NCI-H2081 treated with DMSO at 0.1 percent for 48 hours (cell line): ENCODE results near the gene ULK1.

Experiments used
- DNase-seq: peaks from one replicate; lab custom pipeline; 2025; lab: John Stamatoyannopoulos, UW

Gene ULK1

GRCh38 chr12:131894313-131894860 is at the start of gene ULK1:
ULK1 (plus strand) TSS chr12:131894622; CDS start chr12:131895002, 380 bp downstream.
- DNase-seq = peak; percentile 79

DNA sequence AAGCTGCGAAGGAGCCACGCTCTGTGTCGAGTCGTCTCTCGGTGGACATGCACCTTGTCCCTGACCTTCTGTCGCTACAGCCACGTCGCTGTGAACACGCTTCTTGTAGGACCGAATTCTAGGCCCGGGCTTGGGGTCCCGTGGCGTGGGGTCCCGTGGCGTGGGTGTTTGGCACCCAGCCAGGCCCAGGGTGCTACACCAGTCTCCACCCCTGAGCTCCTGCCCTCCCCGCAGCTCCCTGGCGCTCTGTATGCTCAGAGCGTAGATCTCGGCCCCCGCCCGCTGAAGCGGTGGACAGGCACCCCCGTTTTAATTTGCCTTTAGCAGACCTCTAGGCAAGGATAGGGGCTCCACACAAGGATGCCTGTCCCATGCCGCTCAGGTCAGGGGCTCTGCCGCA is 49.8 kb upstream of the ULK1 start:
- no peak for DNase-seq

DNA sequence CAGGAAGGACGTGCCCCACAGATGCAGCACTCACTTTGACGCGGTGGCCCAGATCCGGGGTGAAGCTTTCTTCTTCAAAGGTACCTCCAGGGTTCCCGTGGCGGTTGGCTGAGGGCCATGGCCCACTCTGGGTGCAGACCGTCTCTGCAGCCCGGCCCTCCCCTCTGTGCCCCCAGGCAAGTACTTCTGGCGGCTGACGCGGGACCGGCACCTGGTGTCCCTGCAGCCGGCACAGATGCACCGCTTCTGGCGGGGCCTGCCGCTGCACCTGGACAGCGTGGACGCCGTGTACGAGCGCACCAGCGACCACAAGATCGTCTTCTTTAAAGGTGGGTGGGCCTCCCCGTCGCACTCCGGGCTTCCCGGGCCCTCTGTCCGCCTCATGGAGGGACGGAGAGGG is 49.3 kb upstream of the ULK1 start:
- DNase-seq = no peak

GRCh38 chr12:131847456-131847855 is 47.0 kb upstream of the ULK1 start:
- no peak for DNase-seq

- no peak for DNase-seq
Measured at GRCh38 chr12:131848753-131849152, 45.7 kb upstream of the ULK1 start.

GRCh38 chr12:131849700-131850553 is 44.5 kb upstream of the ULK1 start:
- DNase-seq = no peak

- no peak for DNase-seq
Measured at GRCh38 chr12:131850856-131851559, 43.4 kb upstream of the ULK1 start.

DNA sequence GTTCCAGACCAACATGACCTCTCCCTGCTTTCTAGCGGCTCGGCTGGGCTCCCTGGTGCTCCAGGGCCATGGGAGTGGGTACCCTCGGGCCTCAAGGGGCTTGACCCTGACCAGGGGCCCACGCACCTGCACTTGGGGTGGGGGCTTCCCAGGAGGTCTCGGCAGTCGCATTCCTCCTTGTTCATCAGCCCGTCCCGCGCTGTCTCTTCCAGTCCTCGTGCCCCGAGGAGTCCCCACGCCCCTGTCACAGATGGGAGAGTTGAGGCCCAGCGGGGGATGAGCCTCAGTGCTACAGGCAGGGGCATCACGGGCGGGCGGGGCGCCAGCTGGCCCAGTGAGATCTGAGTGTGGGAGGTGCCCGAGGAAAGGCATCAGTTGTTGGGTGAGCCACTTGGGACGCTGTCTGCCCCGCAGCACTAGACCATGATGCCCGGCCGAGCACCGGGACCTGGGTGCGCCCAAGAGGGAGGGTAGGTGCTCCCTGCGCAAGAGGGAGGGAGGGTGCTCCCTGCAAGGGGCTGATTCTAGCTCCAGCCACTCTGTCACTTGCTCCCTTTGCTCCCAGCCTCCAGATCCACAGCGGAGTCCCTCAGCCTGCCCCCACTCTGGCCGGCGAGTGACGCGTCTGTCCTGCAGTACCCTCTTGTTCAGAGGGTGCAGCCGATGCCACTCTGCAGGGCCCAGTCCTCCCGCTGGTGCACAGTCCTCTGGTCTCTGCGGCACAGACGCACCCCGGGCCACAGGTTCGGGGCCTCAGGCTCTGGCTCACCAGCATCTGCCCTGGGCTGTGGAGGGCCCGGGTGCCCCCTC is 42.5 kb upstream of the ULK1 start:
- DNase-seq = no peak

DNA sequence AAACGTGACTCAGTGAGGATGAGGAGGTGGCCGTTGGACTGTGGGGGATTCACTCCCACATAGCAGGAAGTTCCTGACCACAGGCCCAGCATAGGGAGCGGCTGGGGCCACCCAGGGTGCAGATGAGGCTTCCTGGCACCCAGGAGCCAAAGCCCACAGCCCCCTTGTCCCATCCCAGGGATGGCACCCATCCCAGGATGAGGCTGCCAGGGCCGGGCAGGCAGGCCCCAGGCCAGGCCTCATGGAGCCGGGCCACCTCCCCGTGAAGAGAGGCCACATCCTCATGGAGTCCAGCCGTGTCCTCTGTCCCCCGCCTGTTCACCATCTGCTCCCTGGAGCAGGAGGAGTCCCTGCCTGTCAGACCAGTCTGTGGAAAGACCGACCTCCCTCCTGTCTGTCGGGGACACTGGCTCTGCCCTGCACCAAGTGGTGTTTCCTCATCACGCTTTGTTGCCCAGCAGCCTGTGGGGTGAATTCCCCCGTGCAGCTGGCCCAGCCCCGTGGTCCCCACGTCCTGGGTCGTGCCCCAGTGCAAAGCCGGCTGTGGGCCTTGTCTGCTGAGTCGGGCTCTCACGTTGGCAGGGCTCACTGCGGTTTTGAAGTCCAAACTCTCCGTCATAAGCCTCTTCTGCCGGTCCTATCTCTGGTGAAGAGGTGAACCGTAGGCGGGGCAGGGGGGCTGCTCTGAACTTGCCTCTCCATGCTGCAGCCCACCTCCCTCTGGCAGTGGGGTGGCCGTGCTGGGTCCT is 41.7 kb upstream of the ULK1 start:
- DNase-seq = no peak

GRCh38 chr12:131853832-131854797 is 40.3 kb upstream of the ULK1 start:
- DNase-seq = no peak

DNA sequence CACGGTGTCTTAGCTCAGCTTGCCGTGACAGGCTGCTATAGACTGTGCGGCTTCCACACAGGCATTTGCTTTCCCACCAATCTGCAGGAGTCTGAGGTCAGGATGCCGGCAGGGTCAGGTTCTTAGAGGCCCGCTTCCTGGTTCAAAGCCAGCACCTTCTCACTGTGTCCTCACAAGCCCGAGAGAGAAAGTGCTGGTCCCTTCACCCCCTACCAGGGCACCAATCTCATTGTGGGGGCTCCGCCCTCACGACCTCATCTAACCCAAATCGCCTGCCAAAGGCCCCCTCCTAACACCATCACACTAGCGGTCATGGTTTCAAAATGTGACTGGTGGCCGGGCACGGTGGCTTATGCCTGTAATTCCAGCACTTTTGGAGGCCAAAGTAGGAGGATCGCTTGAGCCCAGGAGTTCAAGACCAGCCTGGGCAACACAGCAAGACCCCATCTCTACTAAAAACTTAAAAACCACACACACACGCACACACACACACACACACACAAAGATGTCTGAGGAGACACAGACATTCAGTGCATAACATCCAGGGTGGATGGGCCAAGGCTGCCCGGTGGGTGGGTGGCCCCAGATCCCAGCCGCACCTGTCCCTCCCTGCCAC is 39.5 kb upstream of the ULK1 start:
- no peak for DNase-seq

- no peak for DNase-seq
Measured at GRCh38 chr12:131855521-131856142, 38.8 kb upstream of the ULK1 start.

- DNase-seq = no peak
Measured at GRCh38 chr12:131856366-131857097, 37.9 kb upstream of the ULK1 start.

DNA sequence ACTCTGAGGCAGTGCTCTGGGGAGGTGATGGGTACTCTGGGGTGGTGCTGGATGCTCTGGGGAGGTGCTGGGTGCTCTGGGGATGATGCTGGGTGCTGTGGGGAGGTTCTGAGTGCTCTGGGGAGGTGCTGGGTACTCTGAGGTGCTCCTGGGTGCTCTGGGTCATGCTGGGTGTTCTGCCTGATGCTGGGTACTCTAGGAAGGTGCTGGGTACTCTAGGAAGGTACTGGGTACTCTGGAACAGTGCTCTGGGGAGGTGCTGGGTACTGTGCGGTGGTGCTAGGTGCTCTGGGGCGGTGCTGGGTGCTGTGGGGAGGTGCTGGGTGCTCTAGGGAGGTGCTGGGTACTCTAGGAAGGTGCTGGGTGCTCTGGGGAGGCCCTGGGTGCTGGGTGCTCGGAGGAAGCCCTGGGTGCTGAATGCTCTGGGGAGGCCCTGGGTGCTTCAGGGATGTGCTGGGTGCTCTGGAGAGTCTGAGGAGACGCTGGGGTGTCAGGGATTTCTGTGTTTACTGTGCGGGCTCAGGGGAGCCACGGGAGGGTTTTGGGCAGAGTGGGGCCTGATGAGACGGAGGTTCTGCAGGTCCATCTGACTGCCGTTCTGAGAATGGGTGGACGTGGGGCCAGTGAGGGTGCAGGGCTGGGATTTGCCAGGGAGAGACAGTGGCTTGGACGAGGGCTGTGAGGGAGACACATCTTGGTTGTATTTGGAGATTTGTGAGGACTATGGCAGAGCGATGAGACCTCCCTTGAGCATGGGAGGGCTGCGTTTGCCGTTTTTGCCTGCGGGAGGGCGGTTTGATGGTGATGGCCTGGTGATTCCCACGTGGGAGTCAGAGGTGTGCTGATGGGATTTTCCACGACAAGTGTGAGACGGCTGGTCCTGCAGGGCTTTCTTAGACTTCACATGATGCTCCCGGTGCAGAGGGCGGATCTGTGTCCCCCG is 36.2 kb upstream of the ULK1 start:
- no peak for DNase-seq

- no peak for DNase-seq
Measured at GRCh38 chr12:131860472-131861260, 33.8 kb upstream of the ULK1 start.

DNA sequence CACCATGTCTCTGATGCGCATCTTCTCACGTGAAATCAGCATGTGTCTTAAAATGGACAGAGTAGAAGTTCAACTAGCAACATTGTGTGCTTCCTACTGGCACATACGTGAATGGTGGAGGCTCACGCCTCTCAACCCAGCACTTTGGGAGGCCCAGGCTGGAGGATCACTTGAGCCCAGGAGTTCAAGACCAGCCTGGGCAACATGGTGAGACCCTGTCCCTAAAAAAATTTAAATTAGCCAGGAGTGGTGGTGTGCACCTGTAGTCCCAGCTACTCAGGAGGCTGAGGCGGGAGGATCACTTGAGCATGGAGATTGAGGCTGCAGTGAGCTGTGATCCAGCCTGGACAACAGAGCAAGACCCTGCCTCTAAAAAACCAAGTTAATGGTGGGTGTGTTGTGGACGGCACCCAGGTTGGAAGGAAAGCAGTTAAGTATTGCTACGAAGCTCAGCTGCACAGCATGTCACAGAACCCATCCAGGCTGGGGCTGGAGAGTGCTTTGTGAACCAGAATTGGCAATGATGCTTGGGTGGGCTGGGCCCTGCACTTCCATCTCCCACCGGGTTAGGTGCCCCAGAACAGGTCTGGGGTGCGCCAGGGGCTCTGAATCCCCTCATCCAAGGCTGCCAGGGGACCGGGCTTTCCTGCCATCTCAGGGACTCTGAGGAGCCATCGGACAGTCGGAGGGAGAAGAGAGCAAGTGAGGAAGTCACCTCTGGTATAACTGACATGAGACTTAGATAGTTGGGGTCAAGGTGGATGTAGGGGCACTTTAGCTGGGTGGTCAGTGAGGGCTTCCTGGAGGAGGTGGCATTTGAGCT is 33.0 kb upstream of the ULK1 start:
- DNase-seq = no peak
